Effector memory CD8-positive, alpha-beta T cell (primary cell): ENCODE measurements around the gene VTCN1.
"Not testable (repeated sequence)": the region's sequence is repeated elsewhere in the genome, so short reads cannot be mapped to it uniquely, and the experiment has no call there.

Experiments used
- ATAC-seq: fragments of 150-1000 bp; cut with Tn5 transposase; replicated peaks from 2 replicates; pipeline ENCODE4 v1.10.0; 2021; ENCODE audit warnings: mild to moderate bottlenecking, moderate library complexity
- DNase-seq, 3 experiments: peaks; one replicate each; pipeline ENCODE4 v3.0.0; 2021
- H3K27ac Mint-ChIP-seq, 2 donors: one replicate each; pipeline ENCODE4 v1.8.0; 2022; ENCODE audit warnings: mild to moderate bottlenecking in 2 of 2, mixed read lengths in 2 of 2, moderate library complexity in 2 of 2
- H3K27me3 Mint-ChIP-seq, 2 donors: one replicate each; pipeline ENCODE4 v1.8.0; 2022; ENCODE audit warnings: mixed read lengths in 2 of 2
- H3K36me3 Mint-ChIP-seq: one replicate; pipeline ENCODE4 v1.8.0; 2022; ENCODE audit warnings: mild to moderate bottlenecking, moderate library complexity, mixed read lengths; ENCODE audit not compliant: insufficient read depth
- H3K4me1 Mint-ChIP-seq, 2 donors: one replicate each; pipeline ENCODE4 v1.8.0; 2022; ENCODE audit warnings: low read depth in 2 of 2, mixed read lengths in 2 of 2
- H3K4me3 Mint-ChIP-seq, 2 donors: one replicate each; pipeline ENCODE4 v1.8.0; 2022; ENCODE audit warnings: mild to moderate bottlenecking in 2 of 2, mixed read lengths in 2 of 2, moderate library complexity in 2 of 2
- H3K9me3 Mint-ChIP-seq, 2 donors: one replicate each; pipeline ENCODE4 v1.8.0; 2022; ENCODE audit warnings: mixed read lengths in 2 of 2
- total RNA-seq, 9 experiments: gene quantifications; one replicate each; lab custom pipeline; 2026; lab: John Stamatoyannopoulos, UW

Gene VTCN1, protein sequence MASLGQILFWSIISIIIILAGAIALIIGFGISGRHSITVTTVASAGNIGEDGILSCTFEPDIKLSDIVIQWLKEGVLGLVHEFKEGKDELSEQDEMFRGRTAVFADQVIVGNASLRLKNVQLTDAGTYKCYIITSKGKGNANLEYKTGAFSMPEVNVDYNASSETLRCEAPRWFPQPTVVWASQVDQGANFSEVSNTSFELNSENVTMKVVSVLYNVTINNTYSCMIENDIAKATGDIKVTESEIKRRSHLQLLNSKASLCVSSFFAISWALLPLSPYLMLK
- total RNA-seq, result 0 to 0.10 (median 0) reads per million in 9 experiments

DNA sequence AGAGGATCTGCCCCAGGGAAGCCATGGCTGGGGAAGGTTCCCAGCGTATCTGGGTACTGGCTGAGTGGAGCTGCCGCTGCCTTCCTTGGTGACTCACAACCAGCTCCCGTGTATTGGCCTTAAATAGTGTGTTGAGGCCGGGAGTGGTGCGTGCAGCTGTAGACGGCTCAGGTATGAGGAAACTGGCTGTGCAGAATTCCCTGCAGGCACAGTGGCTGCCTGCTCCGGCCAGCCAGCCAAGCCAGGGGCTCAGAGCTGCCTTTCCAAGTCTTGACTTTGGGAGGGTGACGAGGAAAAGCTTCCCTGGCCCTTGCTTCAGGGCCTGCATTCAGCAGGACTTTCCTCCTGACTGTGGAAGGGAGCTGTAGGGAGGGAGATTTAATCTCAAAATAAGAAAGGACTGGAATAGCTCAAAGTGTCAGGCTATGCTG, at the start of gene VTCN1:
TSS of gene VTCN1 (minus strand) at position 97 of the 431 bp plus-strand sequence. CDS start at position 25, 72 bp downstream.
- Mint-ChIP-seq H3K27me3 (peaks cover 40 to 61% of the 10 kb centered on the region in 2 donors), H3K4me3 (no peak within 1 kb of the TSS), H3K36me3 (no peaks in the 10 kb centered on the region), H3K4me1 (no peaks in the 10 kb centered on the region), H3K9me3 (no peaks in the 10 kb centered on the region), H3K27ac (no peak within 1 kb of the TSS)
- DNase-seq (no peak), ATAC-seq (no peak)

DNA sequence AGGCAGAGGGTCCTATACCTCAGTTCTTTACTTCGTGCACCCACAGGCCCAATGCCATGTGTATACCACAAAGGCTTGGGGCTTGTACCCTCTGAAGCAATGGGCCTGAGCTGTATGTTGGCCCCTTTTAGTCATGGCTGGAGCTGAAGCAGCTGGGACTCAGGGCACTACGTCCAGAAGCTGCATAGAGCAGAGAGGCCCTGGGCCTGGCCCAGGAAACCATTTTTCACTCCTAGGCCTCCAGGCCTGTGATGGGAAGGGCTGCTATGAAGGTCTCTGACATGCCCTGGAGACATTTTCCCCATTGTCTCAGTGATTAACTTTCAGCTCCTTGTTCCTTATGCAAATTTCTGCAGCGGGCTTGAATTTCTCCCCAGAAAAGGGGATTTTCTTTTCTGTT, 48.1 kb upstream of the VTCN1 start:
- peaks cover 39 to 65% of the 10 kb centered on the region in 2 donors for H3K27me3 Mint-ChIP-seq
- no peaks in the 10 kb centered on the region for H3K36me3 Mint-ChIP-seq
- no peaks in the 10 kb centered on the region for H3K9me3 Mint-ChIP-seq
- no peaks in the 10 kb centered on the region for H3K4me1 Mint-ChIP-seq
- no peak overlapping the region for H3K27ac Mint-ChIP-seq
- DNase-seq, result no peak
- no peak overlapping the region for H3K4me3 Mint-ChIP-seq
- ATAC-seq, result no peak

DNA sequence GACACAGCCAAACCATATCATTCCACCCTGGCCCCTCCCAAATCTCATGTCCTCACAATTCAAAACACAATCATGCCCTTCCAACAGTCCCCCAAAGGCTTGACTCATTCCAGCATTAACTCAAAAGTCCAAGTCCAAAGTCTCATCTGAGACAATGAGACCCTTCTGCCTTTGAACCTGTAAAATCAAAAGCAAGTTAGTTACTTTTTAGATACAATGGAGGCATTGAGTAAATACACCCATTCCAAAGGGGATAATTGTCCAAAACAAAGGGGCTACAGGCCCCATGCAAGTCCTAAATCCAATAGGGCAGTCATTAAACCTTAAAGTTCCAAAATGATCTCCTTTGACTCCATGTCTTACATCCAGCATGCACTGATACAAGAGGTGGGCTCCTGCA, 47.3 kb upstream of the VTCN1 start:
- not testable (repeated sequence) for DNase-seq, H3K4me1 Mint-ChIP-seq, ATAC-seq, H3K36me3 Mint-ChIP-seq, H3K4me3 Mint-ChIP-seq, H3K27ac Mint-ChIP-seq, H3K9me3 Mint-ChIP-seq
- H3K27me3 Mint-ChIP-seq, result peaks cover 32 to 58% of the 10 kb centered on the region in 2 donors

DNA sequence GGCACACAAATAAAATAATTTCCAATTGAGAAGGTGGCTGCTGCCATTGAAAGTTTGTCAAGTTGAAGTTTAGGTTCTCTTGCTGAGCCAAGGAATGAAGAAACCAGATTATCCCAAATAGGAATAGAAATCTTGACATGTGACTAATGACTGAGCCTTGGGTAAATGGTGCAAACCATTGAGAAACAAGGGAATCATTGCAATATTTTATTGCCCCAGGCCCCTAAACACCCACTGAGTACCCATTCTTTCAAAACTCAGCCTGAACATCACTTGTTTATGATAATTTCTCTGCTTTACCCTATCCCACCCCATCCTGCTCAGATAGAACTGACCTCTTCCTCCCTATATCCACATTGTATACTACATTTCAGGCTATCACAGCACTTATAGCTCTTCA, 46.6 kb upstream of the VTCN1 start:
- H3K27ac Mint-ChIP-seq, result no peak overlapping the region
- DNase-seq (no peak), ATAC-seq (no peak)
- H3K36me3 Mint-ChIP-seq, result no peaks in the 10 kb centered on the region
- H3K9me3 Mint-ChIP-seq, result no peaks in the 10 kb centered on the region
- H3K27me3 Mint-ChIP-seq, result peaks cover 27 to 50% of the 10 kb centered on the region in 2 donors
- H3K4me3 Mint-ChIP-seq, result no peak overlapping the region
- H3K4me1 Mint-ChIP-seq, result no peaks in the 10 kb centered on the region

DNA sequence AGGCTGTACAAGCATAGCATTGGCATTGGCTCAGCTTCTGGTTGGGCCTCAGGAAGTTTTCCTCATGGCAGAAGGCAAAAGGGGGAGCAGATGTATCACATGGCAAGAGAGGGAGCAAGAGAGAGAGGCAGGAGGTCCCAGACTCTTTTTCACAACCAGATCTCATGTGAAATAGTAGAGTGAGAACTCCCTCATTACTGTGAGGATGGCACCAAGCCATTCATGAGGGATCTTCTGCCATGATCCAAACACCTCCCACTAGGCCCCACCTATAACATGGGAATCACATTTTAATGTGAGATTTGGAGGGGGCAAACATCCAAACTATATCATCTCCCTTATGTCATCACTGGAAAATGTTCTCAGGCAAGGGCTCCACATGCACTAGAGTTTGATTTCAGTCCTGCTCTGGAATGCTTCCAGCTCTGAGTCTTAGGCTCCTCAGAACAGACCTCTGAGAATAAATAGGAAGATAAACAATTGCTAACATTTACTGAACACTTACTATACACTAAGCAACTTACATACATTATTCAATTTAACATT, 39.4 kb upstream of the VTCN1 start:
- Mint-ChIP-seq H3K27me3 (peaks cover 8 to 9% of the 10 kb centered on the region in 2 donors), H3K4me1 (no peaks in the 10 kb centered on the region), H3K27ac (no peak overlapping the region), H3K4me3 (no peak overlapping the region), H3K9me3 (no peaks in the 10 kb centered on the region), H3K36me3 (no peaks in the 10 kb centered on the region)
- no peak for ATAC-seq
- DNase-seq, result no peak

DNA sequence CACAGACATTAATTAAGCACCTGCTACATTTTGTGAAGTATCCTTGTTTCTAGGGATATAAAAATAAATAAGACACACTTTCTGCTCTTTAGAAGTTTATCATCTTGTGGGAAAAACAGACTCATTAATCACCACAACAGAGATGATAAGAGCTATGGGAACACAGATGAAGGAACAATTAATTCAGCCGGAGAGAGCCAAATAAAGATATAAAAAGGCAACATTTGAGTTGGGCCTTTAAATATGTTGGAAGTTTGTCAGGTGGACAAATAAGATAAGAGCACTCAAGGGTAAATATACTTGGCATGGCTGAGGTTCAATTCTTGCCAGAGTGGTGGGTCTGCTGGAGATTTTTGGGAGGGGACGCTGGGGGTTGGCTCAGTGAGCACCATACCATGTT, 34.2 kb upstream of the VTCN1 start:
- Mint-ChIP-seq H3K36me3 (no peaks in the 10 kb centered on the region), H3K9me3 (no peaks in the 10 kb centered on the region), H3K4me1 (peaks cover 0 to 3% of the 10 kb centered on the region in 2 donors), H3K4me3 (no peak overlapping the region), H3K27ac (no peak overlapping the region), H3K27me3 (peaks cover 42 to 46% of the 10 kb centered on the region in 2 donors)
- DNase-seq, result no peak
- ATAC-seq, result no peak

DNA sequence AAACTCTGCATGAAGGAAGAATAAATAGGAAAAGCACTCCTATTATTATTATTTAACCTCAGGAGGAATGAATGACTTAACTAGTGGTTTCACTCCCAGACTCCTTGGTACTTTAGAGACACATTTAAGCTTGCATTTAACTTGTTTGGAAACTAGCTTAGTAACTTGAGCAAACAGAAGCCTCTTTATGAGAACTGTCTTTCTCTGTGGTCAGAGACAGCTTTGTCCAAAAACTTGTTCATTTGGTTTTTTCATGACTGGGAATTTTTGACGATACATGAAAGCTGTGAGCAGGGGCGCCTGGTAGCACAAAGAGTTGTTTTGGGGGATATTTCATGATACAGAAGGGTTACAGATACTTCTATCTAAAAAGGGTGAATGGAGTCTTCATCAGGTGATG, 33.6 kb upstream of the VTCN1 start:
- Mint-ChIP-seq H3K4me1 (peaks cover 0 to 3% of the 10 kb centered on the region in 2 donors), H3K4me3 (no peak overlapping the region), H3K27me3 (peaks cover 42 to 46% of the 10 kb centered on the region in 2 donors), H3K36me3 (no peaks in the 10 kb centered on the region), H3K9me3 (no peaks in the 10 kb centered on the region), H3K27ac (no peak overlapping the region)
- DNase-seq (no peak), ATAC-seq (no peak)

DNA sequence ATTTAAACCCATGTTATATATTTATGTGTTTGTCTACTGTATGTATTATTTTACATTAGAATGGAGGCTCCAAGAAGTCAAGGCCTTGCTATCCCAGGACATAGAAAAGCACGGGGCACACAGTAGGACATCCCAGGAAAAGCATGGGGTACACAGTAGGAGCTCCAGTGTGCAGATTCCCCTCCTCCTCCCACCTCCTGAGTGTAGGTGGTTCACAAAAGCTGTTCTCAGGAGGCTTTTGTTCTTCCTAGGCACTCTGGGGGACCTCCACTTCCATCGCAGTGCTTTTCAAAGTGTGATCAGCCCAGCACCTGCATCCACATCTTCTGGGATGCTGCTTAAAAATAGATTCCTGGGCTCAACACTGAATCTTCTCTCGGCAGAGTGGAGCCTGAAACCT, 30.8 kb upstream of the VTCN1 start:
- Mint-ChIP-seq H3K27me3 (peaks cover 54% of the 10 kb centered on the region in 2 donors), H3K36me3 (no peaks in the 10 kb centered on the region), H3K9me3 (no peaks in the 10 kb centered on the region), H3K4me3 (no peak overlapping the region), H3K27ac (no peak overlapping the region), H3K4me1 (peaks cover 0 to 3% of the 10 kb centered on the region in 2 donors)
- DNase-seq (no peak), ATAC-seq (no peak)

DNA sequence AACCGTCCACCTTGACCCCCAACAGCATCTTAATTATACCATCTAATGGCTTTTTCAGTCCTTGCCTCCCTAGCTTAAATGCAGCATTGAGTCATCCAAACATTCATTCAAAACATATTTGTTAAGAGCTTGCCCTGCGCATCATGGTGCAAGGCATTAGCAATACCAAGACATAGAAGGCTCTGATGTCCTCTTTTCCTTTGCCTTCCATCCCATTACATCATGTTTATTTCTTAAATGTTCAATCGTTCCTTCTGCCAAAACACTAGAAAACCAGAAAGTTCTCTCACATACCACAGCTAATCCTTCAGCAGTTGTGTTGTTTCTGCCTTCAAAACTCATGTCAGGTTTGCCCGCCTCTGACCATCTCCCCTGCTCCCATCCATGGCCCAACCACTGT, 29.8 kb upstream of the VTCN1 start:
- no peak overlapping the region for H3K27ac Mint-ChIP-seq
- H3K9me3 Mint-ChIP-seq, result no peaks in the 10 kb centered on the region
- DNase-seq (no peak), ATAC-seq (no peak)
- no peaks in the 10 kb centered on the region for H3K36me3 Mint-ChIP-seq
- H3K4me3 Mint-ChIP-seq, result no peak overlapping the region
- H3K27me3 Mint-ChIP-seq, result peaks cover 47 to 52% of the 10 kb centered on the region in 2 donors
- peaks cover 0 to 3% of the 10 kb centered on the region in 2 donors for H3K4me1 Mint-ChIP-seq

DNA sequence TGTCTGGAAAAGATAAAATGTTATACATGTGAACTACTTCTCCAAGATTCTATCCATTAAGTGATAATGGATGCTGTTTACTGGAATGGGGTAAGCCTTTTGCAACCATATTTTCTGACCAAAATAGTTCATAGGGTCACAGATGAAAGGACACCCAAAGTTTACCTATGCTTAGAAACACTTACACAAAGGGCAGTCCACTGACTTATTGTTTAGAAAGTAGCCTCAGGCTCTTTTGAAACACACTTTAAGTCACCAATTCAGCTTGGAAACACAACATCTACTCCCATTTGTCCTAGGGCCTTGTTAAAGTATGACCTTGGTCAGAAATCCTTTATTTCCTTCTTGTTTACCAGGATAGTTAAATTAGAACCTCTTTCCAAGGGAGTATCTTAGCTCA, 28.7 kb upstream of the VTCN1 start:
- Mint-ChIP-seq H3K36me3 (no peaks in the 10 kb centered on the region), H3K27me3 (peaks cover 49 to 51% of the 10 kb centered on the region in 2 donors), H3K4me1 (peaks cover 0 to 3% of the 10 kb centered on the region in 2 donors), H3K9me3 (no peaks in the 10 kb centered on the region), H3K4me3 (no peak overlapping the region), H3K27ac (no peak overlapping the region)
- no peak for DNase-seq
- ATAC-seq, result no peak

DNA sequence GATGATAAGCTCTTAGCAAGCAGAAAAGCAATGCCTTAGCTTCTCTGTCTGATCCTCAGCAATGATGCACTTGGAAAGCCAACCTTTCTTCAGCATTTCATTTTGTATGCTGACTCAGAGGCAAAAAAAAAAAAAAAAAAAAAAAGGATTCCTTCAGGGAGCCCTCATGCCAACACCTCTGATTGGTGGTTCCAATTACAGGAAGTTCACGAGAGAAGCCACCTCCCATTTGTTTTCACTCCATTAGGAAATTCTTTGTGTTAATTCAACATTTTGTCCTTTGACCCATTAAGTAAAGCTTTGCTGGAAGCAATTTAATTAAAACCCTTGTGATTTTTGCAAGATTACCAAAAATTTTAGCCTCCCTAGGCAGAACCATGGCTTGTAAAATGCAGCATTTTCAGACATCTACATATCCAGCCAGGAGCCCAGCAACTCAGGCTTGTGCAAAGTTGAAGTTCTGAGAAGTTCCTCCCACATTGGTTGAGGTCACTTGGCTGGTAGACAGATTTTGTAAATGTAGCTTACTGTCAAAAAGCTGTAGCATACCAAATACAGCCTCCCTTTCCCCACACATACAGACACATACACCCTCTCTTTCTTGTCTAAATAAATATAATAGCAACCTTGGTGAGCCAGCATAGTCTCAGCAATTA, 27.1 kb upstream of the VTCN1 start:
- H3K9me3 Mint-ChIP-seq, result no peaks in the 10 kb centered on the region
- H3K27ac Mint-ChIP-seq, result no peak overlapping the region
- H3K27me3 Mint-ChIP-seq, result peaks cover 43 to 46% of the 10 kb centered on the region in 2 donors
- ATAC-seq (no peak), DNase-seq (no peak)
- H3K4me3 Mint-ChIP-seq, result no peak overlapping the region
- no peaks in the 10 kb centered on the region for H3K36me3 Mint-ChIP-seq
- peaks cover 0 to 3% of the 10 kb centered on the region in 2 donors for H3K4me1 Mint-ChIP-seq

DNA sequence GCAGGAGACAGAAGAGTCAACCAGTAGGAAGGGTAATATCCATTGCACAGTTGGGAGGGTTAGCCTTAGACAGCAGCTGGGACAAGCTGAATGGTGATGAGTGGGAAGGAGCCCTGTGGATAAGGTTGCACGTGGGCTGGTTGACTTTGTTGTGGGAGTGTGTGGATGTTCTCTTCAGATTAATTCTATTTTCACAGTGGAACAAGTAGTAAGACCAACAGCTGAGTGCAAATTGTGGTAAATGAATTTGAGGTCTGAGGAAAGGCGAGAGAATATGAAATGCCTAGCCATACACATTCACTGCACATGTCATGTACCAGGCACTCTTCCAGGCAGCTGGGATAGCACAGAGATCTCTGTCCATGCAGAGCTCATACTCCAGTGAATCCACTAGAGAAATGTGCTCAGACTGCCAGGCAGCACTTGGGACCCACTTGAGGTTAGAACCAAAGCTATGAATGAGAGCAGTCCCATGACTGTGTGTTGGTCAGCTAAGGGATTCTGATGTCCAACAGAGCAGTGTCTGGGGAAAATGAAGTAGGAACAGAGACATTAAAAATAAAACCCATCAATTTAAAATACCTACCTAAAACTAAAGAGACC, 25.2 kb upstream of the VTCN1 start:
- H3K4me3 Mint-ChIP-seq, result no peak overlapping the region
- peaks cover 27 to 35% of the 10 kb centered on the region in 2 donors for H3K27me3 Mint-ChIP-seq
- H3K4me1 Mint-ChIP-seq, result no peaks in the 10 kb centered on the region
- no peaks in the 10 kb centered on the region for H3K36me3 Mint-ChIP-seq
- ATAC-seq, result no peak
- no peak for DNase-seq
- no peak overlapping the region for H3K27ac Mint-ChIP-seq
- H3K9me3 Mint-ChIP-seq, result no peaks in the 10 kb centered on the region

DNA sequence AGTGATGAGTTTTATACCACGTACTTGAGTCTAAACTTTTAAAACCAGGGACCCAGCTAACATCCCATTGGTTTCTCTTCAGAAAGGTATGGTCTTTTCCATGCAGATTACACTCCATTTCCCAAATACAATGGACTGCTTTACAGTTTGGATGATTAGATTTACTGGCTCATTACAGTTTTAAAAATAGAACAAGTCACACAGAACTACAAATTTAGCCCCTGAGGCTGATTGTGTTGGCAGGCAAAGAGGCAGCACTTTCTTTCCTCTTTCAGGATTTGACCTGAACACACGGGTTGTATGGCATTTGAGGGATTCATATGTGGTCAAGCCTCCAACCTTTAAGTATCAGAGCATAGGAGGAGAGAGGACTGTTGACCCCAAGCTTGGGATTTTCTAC, 21.8 kb upstream of the VTCN1 start:
- DNase-seq (no peak), ATAC-seq (no peak)
- Mint-ChIP-seq H3K4me3 (no peak overlapping the region), H3K4me1 (no peaks in the 10 kb centered on the region), H3K27ac (no peak overlapping the region), H3K9me3 (no peaks in the 10 kb centered on the region), H3K27me3 (peaks cover 17 to 23% of the 10 kb centered on the region in 2 donors), H3K36me3 (no peaks in the 10 kb centered on the region)
